ENCODE measurements around the gene PHACTR1.

DNA sequence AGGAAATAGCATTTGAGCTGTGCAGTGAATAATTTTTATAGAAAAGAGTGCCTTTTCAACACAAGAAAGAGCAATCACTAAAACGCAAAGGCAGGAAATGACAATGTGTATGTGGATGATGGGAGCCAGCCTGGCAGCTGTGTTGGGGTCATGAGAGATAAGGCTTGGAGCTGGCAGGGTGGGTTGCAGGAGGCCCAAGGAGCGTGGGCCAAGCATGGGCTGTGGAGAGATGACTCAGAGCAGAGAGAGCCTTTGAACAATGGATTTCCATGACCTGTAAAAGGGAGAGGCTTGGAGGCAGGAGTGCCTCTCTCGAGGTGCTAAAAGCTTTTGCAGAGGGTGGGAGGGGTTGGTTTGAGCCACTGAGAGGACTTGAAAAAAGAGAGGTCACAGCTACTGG, 618.4 kb downstream of the PHACTR1 start:
- TF ChIP-seq CTCF (IDR thresholded peaks at IDR 0.05), result no peak
- no peak for TF ChIP-seq POLR2A (IDR thresholded peaks at IDR 0.05)

All from testis (tissue), 2 donors.